HG02885 (cell line): Measurements from ENCODE around the gene BPI.
"Not testable (repeated sequence)": the region's sequence is repeated elsewhere in the genome, so short reads cannot be mapped to it uniquely, and the experiment has no call there.

Experiments
- ATAC-seq: cut with Tn5 transposase; IDR thresholded peaks from one replicate; pipeline ENCODE4 v1.9.1; 2021; ENCODE audit warnings: mild to moderate bottlenecking; ENCODE audit not compliant: unreplicated experiment, poor library complexity

BPI gene

DNA sequence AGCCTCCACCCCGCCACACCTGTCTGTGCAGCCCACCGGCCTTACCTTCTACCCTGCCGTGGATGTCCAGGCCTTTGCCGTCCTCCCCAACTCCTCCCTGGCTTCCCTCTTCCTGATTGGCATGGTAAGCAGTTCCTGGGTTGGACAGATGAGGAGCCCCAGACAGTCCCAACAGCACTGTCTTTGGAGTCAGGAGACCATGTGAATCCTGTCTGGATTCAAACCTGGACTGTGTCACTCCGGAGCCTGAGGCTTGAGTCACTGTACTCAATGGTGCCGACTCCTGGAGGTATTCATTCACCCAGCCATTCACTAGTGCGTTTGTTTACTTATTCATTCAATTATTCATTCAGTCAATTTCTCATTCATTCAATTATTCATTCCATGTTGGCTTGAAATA lies 22.4 kb downstream of the BPI start:
- no peak for ATAC-seq

DNA sequence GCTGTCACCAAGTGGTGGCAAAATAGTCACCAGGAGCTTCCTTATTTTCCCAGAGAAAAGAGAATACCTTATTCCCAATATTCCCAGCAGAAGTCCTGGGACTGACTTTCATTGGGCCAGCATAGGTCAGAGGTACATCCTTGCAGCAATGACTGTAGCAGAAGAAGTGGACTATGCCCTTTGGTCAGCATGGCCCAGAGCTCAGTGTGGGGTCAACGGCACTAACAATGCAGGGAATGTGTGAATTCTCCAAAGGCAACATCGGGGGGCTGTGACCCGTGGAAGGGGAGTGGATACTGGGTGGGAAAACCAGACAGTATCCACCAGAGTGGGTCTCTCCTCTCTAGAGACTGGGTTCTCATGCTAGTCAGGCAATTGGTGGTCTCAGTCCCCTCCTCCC lies 26.7 kb downstream of the BPI start:
- no peak for ATAC-seq

DNA sequence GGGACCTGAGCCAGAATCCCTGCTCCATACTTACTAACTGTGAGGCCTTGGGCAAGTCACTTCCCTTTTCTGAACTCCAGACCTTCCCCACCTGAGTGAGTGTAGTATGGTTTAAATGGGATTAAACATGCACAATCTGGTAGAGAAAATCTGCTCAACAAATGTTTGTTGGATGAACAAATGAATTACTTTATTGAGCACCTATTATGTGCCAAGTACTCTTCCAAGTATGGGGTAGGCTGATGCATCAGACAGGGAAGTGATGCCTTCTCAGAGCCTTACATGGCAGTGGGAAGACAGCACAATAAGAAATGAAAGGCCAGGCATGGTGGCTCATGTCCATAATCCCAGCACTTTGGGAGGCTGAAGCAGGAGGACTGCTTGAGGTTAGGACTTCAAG lies 27.3 kb downstream of the BPI start:
- ATAC-seq = no peak

- ATAC-seq = no peak
Observed at GRCh38 chr20:38331814-38332213, 27.9 kb downstream of the BPI start.

DNA sequence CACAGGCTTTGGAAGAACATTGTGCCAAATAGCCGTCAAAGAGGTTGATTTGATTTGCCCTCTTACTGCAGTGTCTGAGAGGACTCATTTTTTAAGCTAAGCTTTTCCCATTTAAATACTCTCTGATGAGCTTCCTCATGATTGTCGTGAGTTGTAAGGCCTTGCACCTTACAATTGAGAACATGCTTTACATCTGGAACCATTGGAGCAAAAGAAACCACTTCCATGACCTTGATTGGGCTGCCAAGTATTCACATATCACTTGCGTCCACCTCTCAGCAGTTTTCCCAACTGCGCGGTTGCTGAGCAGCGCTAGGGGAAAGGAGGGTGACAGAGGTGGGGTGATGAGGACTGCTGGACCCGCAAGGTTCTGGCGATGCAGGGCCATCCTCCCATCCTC lies 30.1 kb downstream of the BPI start:
- no peak for ATAC-seq

- no peak for ATAC-seq
Observed at GRCh38 chr20:38336726-38337125, 32.8 kb downstream of the BPI start.

- ATAC-seq = no peak
Observed at GRCh38 chr20:38337561-38338140, 33.7 kb downstream of the BPI start.

DNA sequence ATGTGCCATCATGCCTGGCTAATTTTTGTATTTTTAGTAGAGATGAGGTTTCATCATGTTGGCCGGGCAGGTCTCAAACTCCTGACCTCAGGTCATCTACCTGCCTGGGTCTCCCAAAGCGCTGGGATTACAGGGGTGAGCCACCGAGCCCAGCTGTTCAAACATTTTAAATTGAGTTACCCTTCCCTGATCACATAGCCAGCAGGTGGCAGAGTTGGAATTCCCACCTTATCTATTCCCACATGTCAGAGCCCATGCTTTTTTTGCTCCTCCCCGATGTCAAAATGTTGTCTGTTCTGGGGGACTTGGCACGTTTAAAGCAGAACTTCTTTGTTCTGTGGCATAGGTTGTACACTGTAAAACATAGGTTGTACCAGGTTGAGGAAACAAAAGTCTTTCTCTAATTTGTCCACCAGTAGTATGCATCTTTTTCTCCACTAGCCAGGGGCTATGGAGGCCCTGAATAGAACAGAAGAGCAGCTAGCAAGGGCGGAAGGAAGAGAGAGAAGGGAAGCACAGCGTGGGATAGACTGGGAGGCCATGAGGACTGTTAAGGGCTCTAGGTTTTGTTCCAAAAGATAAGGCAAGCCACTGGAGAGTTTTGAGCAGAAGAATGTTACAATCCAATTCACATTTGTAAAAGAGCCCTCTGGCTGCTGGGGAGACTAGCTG lies 35.0 kb downstream of the BPI start:
- ATAC-seq = no peak

DNA sequence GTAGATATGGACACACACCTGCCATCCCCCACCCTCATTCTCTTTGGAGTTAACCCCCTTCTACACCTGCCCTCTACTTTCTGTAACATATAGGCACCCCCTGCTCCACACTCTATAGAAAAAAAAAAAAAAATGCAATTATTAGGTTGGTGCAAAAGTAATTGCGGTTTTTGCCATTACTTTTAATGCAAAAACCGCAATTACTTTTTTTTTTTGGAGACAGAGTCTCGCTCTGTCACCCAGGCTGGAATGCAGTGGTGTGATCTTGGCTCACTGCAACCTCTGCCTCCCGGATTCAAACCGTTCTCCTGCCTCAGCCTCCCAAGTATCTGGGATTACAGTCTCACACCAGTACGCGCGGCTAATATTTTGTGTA lies 35.6 kb downstream of the BPI start:
- not testable (repeated sequence) for ATAC-seq

GRCh38 chr20:38339997-38340396 lies 36.0 kb downstream of the BPI start:
- no peak for ATAC-seq

- no peak for ATAC-seq
Observed at GRCh38 chr20:38340693-38341092, 36.7 kb downstream of the BPI start.

GRCh38 chr20:38342216-38342615 lies 38.3 kb downstream of the BPI start:
- ATAC-seq = no peak

GRCh38 chr20:38342713-38343310 lies 38.9 kb downstream of the BPI start:
- no peak for ATAC-seq

GRCh38 chr20:38343311-38344106 lies 39.6 kb downstream of the BPI start:
- no peak for ATAC-seq

GRCh38 chr20:38344107-38344701 lies 40.2 kb downstream of the BPI start:
- ATAC-seq = no peak

GRCh38 chr20:38345643-38346042 lies 41.7 kb downstream of the BPI start:
- ATAC-seq = no peak

DNA sequence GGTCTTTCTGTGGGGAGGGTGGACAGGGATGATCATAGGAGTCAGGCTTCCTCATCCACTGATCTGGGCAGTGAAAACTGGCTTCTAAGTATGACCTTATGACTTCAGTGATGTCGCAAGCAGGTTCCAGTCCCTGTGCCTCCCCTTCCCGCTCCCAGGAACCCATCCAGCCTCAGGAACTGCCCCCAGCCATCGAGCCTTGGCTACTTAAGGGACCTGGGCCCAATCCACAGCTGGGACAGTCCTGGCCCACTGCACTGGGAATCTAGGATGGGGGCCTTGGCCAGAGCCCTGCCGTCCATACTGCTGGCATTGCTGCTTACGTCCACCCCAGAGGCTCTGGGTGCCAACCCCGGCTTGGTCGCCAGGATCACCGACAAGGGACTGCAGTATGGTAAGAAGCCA lies 42.3 kb downstream of the BPI start, which contains the start of gene LBP:
Gene LBP (plus strand): TSS at position 236 of the 405 bp plus-strand sequence. CDS start 35 bp downstream, at position 271.
- ATAC-seq = no peak

DNA sequence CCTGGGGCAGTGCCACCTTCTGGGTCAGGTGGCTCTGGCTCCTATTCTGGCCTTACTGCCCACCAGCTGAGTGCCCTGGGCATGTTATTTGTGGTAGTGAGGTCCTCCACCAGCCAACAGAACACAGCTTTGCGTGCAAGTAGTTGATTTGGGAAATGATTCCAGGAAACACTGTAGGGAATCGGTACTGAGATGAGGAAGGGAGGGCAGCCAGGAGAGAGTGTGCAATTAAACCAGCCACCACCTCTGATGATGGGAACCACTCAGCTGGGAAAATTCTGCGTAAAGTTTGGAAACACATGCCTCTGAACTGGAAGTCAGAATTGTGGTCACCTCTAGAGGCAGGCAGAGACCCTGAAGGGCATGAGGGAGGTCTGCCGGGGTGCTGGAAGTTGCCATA lies 42.8 kb downstream of the BPI start:
- no peak for ATAC-seq

GRCh38 chr20:38349856-38350255 lies 45.9 kb downstream of the BPI start:
- ATAC-seq = no peak

GRCh38 chr20:38350879-38351775 lies 47.2 kb downstream of the BPI start:
- ATAC-seq = no peak
